Measurements from ENCODE around the gene BMS1. TPM values are rescaled to one million over a fixed set of nuclear protein-coding genes. Genes with fewer than 3 reads are reported as not detected.
A peak's percentile ranks its signal among the peaks of the same experiment; 100 is the strongest.
"Not testable (repeated sequence)": the region's sequence is repeated elsewhere in the genome, so short reads cannot be mapped to it uniquely, and the experiment has no call there.

BMS1 gene
- total RNA-seq, 1 donor from 2014 or later = 21.8 TPM

GRCh38 chr10:42850931-42851330, 68.3 kb downstream of the BMS1 start:
- no peak overlapping the region for H3K4me3 Mint-ChIP-seq
- TF ChIP-seq, protein P1, sequence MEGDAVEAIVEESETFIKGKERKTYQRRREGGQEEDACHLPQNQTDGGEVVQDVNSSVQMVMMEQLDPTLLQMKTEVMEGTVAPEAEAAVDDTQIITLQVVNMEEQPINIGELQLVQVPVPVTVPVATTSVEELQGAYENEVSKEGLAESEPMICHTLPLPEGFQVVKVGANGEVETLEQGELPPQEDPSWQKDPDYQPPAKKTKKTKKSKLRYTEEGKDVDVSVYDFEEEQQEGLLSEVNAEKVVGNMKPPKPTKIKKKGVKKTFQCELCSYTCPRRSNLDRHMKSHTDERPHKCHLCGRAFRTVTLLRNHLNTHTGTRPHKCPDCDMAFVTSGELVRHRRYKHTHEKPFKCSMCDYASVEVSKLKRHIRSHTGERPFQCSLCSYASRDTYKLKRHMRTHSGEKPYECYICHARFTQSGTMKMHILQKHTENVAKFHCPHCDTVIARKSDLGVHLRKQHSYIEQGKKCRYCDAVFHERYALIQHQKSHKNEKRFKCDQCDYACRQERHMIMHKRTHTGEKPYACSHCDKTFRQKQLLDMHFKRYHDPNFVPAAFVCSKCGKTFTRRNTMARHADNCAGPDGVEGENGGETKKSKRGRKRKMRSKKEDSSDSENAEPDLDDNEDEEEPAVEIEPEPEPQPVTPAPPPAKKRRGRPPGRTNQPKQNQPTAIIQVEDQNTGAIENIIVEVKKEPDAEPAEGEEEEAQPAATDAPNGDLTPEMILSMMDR (conservative IDR thresholded peaks at IDR 0.05) = no peak
- H3K36me3 Mint-ChIP-seq = no peaks in the 10 kb centered on the region
- H3K27ac Mint-ChIP-seq = no peak overlapping the region
- H3K4me1 Mint-ChIP-seq (ENCODE audit: unreplicated experiment) = no peaks in the 10 kb centered on the region
- no peaks in the 10 kb centered on the region for H3K9me3 Mint-ChIP-seq
- H3K27me3 Mint-ChIP-seq = peaks cover 34% of the 10 kb centered on the region
- no peak for DNase-seq (ENCODE audit: extremely low spot score, unreplicated experiment)

GRCh38 chr10:42859256-42859655, 76.7 kb downstream of the BMS1 start:
- no peak overlapping the region for H3K27ac Mint-ChIP-seq
- H3K9me3 Mint-ChIP-seq = no peaks in the 10 kb centered on the region
- H3K4me1 Mint-ChIP-seq (ENCODE audit: unreplicated experiment) = peaks cover 2% of the 10 kb centered on the region
- no peak for DNase-seq (ENCODE audit: extremely low spot score, unreplicated experiment)
- peaks cover 53% of the 10 kb centered on the region for H3K27me3 Mint-ChIP-seq
- TF ChIP-seq, protein P1 (conservative IDR thresholded peaks at IDR 0.05) = no peak
- no peak overlapping the region for H3K4me3 Mint-ChIP-seq
- no peaks in the 10 kb centered on the region for H3K36me3 Mint-ChIP-seq

GRCh38 chr10:42860016-42860415, 77.4 kb downstream of the BMS1 start:
- not testable (repeated sequence) for H3K9me3 Mint-ChIP-seq; H3K36me3 Mint-ChIP-seq; H3K4me3 Mint-ChIP-seq; DNase-seq (ENCODE audit: extremely low spot score, unreplicated experiment); H3K27ac Mint-ChIP-seq; H3K4me1 Mint-ChIP-seq (ENCODE audit: unreplicated experiment)
- H3K27me3 Mint-ChIP-seq = peaks cover 53% of the 10 kb centered on the region

DNA sequence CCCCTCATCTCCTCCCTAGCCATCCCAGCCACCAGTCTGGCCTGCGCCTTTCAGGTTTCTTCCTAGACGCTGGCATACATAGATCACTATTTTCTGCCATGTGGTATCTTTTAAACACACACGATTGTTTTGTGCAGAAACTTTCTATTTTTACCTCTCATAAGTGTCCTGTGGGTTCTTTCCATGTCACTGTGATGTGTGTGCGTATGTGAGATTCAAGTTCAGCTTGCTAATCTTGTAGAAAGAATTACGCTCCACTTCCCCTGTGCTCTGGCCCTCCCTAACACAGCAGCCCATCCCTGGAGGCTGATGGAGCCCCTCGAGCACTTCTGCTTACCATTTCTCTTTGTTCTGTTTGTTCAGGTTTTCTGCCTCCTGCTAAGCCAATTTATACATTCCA, 80.2 kb downstream of the BMS1 start:
- DNase-seq (ENCODE audit: extremely low spot score, unreplicated experiment); H3K27ac Mint-ChIP-seq; H3K9me3 Mint-ChIP-seq; H3K36me3 Mint-ChIP-seq; H3K4me3 Mint-ChIP-seq: not testable (repeated sequence)
- Mint-ChIP-seq H3K27me3 (peaks cover 54% of the 10 kb centered on the region), H3K4me1 (ENCODE audit: unreplicated experiment) (peaks cover 11% of the 10 kb centered on the region)

- peaks cover 45% of the 10 kb centered on the region for H3K27me3 Mint-ChIP-seq
- no peaks in the 10 kb centered on the region for H3K36me3 Mint-ChIP-seq
- no peak for DNase-seq (ENCODE audit: extremely low spot score, unreplicated experiment)
- H3K9me3 Mint-ChIP-seq = no peaks in the 10 kb centered on the region
- H3K4me1 Mint-ChIP-seq (ENCODE audit: unreplicated experiment) = peaks cover 11% of the 10 kb centered on the region
- no peak overlapping the region for H3K4me3 Mint-ChIP-seq
- H3K27ac Mint-ChIP-seq = peak overlapping the region; percentile 7
- TF ChIP-seq, protein P1 (conservative IDR thresholded peaks at IDR 0.05) = peak; percentile 53
Observed at GRCh38 chr10:42864575-42864974, 82.0 kb downstream of the BMS1 start.

DNA sequence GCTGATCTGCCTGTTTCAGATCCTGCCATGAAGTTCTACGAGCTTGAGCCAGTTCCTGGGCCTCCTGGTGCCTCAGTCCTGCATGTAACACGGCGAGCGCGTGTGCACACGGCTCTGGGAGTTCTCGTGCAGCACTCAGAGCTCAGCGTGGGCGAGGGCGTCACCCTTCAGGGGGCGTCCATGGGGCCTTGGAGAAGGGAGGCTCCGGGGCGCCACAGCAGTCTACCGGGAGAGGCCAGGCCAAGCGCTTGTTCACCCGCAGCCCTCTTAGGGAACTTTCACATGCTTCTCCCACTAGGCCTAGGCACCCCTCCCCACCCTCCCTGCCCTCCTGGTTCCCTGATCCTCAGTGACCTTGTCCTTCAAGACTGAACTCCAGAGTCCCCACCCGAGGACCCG, 83.1 kb downstream of the BMS1 start:
- Mint-ChIP-seq H3K27me3 (peaks cover 43% of the 10 kb centered on the region), H3K4me3 (no peak overlapping the region), H3K4me1 (ENCODE audit: unreplicated experiment) (peaks cover 11% of the 10 kb centered on the region), H3K27ac (no peak overlapping the region), H3K36me3 (no peaks in the 10 kb centered on the region), H3K9me3 (no peaks in the 10 kb centered on the region)
- no peak for DNase-seq (ENCODE audit: extremely low spot score, unreplicated experiment)
- TF ChIP-seq, protein P1 (conservative IDR thresholded peaks at IDR 0.05) = no peak
